ENCODE measurements around the gene FOXS1.
"Not testable (repeated sequence)": the region's sequence is repeated elsewhere in the genome, so short reads cannot be mapped to it uniquely, and the experiment has no call there.

FOXS1 gene

DNA sequence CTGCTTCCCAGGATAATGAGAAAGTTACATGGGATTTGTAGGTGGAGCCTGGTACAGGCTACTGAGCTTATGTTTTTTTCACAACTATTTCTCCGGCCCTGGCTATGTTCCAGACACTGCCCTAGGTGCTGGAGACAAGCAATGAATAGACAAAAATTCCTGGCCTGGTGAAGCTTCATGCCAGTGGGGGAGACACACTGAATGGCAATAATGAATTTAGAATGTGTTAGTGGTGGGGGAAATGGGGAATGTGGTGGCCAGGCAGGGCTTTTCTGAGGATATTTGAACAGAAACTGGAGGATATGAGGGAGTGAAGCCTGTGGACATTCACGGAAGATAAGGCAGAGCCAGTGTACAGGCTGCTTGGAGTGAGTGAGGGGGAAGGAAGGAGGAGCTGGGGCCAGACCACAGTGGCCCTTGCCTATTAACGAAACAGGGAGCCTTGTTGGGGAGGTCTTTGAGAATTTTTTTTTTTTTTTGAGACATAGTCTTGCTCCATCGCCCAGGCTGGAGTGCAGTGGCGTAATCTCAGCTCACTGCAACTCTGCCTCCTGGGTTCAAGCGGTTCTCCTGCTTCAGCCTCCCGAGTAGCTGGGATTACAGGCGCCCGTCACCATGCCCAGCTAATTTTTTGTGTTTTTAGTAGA is 6.6 kb downstream of the FOXS1 start:
- no peak for DNase-seq

GRCh38 chr20:31837896-31838397 is 7.5 kb downstream of the FOXS1 start:
- no peak for DNase-seq

DNA sequence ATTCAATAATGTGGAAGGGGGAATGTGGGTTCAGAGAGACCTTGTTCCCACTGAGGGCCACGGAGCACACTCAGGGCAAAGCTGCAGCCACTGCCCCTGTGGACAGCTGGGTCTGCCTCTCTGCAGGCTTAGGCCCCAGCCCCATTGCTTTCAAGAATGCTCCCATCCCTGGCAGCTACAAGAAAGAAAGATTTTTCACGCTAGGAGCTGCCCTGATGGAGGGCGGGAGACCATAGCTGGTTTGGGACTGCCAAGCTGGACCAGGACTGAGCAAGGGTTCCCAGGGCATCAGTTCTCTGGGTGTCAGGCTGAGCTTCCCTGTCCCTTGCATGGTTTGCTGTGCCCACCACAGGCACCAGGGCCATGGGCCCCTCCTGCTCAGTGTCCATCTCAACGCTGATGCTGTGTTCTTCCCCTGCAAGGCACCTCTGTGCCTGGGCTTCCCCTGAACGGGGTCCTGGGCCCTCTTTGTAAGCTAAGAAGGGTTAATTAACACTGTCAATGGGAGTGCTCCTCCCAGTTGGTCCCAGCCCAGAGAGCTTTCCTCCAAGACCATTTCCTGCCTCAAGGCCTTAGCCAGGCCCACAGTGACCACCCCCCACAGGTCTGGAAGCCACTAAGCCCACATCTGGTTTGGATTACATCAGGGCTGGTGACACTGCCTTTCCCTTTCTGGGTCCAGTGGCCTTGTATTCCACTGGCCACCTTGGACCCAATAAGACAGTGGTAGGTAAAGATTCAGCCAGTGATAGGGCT is 8.4 kb downstream of the FOXS1 start:
- DNase-seq = no peak

- DNase-seq = peak; percentile 24
These were observed 9.2 kb downstream of the FOXS1 start for GRCh38 chr20:31835977-31836852.

GRCh38 chr20:31835554-31835953 is 9.8 kb downstream of the FOXS1 start:
- DNase-seq = no peak

GRCh38 chr20:31833931-31834521 is 11.4 kb downstream of the FOXS1 start:
- no peak for DNase-seq

- DNase-seq = no peak
These were observed 12.1 kb downstream of the FOXS1 start for GRCh38 chr20:31833130-31833930.

GRCh38 chr20:31831771-31832306 is 13.6 kb downstream of the FOXS1 start:
- DNase-seq = no peak

GRCh38 chr20:31831211-31831610 is 14.2 kb downstream of the FOXS1 start:
- DNase-seq = no peak

DNA sequence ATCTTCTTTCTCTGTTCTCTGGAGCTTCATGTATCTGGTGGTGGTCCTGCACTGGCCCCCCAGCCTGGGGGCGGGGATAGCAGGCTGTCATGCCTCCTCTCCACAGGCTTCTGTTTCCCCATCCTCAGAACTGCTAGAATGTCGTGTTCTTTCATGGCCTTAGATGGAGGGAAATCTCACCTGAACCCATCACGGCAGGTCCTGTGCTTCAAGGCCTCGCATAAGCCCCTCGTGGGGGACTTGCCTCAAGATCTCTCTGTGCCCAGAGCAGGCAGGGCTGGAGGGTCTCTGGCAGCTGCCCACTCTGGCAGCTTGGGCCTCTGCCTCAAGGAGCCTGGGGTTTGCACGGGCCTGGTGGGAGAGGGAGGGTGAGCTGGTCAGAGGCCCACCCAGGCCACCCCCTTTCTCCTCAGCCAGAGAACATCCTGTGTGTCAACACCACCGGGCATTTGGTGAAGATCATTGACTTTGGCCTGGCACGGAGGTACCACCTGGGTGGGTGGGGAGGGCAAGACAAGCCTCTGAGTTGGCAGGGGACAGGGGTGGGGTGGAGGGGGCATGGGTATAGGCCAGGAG is 14.9 kb downstream of the FOXS1 start:
- DNase-seq = no peak

DNA sequence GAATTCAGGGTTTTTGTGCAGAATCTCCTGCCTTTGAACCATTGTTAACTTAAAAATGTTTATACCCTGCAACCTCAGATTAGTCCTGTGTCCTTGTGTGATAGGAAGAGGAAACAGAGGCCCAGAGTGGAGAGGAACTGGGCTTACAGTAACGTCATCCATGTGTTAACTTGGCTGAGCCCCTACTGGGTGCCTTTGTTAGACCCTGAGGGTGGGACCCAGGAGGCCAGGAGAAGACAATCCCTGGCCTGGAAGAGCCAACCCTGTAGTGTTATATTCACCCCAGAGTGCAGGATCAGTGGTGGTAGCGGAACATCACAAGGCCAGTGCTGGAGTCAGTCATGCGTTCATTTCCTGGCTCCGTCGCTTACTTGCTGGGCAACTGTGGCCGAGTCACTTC is 15.7 kb downstream of the FOXS1 start:
- DNase-seq = no peak

- DNase-seq = not testable (repeated sequence)
These were observed 17.4 kb downstream of the FOXS1 start for GRCh38 chr20:31828016-31828415.

DNA sequence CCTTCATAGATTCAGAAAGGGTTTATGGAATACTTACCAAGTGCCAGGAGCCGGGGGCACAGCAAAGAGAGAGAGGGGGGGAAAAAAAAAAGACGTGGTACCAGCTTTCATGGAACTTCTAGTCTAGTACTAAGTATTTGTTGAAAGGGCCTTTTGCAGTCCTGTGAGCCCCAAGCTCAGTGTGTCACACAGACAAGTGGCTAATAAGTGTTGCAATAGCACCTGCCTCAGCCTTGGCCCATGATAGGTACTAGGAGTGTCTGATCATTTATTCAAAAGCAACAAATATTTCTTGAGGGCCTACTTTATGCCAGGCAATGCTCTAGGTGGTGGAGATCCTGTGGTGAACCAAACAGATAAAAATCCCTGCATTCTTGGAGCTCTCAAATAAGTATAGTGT is 18.3 kb downstream of the FOXS1 start:
- DNase-seq = no peak

DNA sequence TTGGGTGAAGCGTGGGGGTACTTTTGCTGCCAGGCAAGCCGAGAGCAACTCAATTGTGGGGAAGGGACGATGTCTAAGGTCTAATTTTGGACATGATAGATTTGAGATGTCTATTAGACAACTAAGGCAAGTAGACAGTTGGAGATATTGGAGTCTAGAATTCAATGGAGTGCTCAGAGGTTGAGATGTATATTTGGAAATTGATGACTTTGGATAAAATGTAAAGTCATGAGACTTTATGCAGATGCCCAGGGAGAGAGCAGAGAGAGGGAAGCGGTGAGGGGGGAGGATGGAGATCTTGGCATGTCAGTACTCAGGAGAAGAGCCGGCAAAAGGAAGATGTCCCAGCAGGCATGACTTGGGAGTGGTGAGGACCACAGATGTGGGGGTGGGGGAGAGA is 19.3 kb downstream of the FOXS1 start:
- no peak for DNase-seq

- no peak for DNase-seq
These were observed 20.7 kb downstream of the FOXS1 start for GRCh38 chr20:31824554-31825313.

GRCh38 chr20:31824125-31824485 is 21.3 kb downstream of the FOXS1 start:
- no peak for DNase-seq

DNA sequence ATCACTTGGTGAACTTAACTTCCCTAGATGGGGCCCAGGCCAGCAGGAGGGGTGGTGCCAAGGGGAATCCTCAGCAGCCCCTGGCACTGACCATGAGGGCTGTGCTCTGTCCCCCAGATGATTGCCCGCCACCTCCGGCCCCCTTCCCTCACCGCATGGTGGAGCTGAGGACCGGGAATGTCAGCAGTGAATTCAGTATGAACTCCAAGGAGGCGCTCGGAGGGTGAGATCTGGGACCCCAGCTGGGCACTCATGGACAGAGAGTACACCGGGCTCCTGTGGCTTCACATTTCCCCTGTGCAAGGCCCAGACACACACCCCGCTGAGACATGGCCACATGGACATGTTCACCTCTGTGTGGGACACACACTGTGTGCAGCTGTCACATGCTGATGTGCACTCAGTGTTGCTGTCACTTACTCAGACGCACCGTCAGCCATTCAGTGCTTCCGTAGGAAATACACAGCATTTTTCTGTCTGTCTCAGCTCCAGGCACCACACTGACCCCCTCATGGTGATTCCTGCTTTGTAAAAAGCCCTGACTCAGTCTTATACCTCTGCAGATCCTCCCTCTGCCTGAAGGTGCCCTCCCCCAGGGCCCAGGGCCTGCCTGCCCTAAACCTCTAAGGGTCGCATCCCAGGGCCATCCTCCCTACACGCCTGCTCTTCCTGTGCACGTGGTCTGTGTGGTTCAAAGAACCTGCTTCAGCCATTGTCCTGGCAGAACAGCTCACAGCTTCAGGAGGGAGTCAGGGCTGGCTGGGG is 21.9 kb downstream of the FOXS1 start:
- DNase-seq = no peak

DNA sequence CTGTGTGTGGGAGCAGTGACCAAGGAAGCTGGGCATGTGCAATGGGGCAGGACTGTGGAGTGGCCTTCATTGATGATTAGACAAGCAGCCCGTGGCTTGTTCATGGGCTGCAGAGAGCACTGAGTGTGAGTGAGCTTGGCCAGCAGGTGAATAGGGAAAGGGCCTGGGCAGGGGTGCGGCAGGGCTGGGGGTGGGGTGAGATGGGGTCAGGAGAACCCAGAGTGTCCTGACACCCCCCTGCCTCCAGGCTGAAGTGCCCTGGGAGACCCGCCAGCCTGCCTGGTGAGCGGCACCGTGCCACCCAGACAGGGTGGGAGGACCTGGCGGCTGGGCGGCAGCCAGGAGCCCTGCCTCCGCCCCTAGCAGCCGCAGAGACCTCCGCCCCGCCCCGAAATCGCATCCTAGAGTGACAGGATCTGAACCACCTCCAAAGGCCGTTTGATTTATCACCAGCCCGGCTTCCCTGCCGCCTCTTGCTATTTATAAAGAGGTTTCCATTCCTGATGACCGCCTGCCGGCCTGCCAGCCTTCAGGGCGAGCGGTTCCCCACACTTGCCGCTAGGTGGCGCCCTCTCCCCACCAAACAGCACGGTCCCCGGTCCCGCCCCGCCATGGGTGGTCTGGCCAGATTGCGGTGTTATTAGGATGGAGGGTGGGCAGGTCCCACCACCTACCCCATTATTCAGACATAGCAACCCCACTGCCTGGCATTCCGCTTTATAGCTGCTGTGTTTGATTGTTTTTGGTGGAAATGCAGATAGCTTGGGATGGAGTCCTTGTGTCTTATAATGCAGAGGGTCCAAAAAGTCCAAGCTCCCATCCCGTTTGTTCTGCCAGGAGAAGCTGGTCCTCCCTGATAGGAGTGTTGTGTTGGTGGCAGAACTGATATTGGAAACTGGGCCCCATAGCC is 22.7 kb downstream of the FOXS1 start:
- DNase-seq = peak; percentile 71

DNA sequence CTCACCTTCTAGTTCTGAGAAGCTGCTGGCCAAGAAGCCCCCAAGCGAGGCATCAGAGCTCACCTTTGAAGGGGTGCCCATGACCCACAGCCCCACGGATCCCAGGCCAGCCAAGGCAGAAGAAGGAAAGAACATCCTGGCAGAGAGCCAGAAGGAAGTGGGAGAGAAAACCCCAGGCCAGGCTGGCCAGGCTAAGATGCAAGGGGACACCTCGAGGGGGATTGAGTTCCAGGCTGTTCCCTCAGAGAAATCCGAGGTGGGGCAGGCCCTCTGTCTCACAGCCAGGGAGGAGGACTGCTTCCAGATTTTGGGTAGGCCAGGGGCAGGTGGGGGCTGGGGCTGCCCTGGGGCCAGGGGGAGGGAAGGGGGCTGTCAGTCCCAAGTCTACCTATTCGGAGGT is 24.0 kb downstream of the FOXS1 start:
- DNase-seq = no peak

Data from NCI-H510A (cell line).